ENCODE results near the gene PADI3.

GRCh38 chr1:17260738-17261137 lies 11.8 kb downstream of the PADI3 start:
- no peak for TF ChIP-seq GATA3 (IDR thresholded peaks at IDR 0.05; ENCODE audit: low read depth, low read length)
- no peak for TF ChIP-seq GATA2 (IDR thresholded peaks at IDR 0.05; ENCODE audit: low read depth, low read length)

Measured in SH-SY5Y (cell line).